B cell (primary cell): Measurements from ENCODE around the gene FST. TPM values are rescaled to one million over a fixed set of nuclear protein-coding genes. Genes with fewer than 3 reads are reported as not detected.

Source experiments
- ATAC-seq: fragments of 200-7000 bp; cut with Tn5 transposase; one replicate; pipeline ENCODE4 v1.10.0; 2021; ENCODE audit warnings: low read depth, mild to moderate bottlenecking, moderate number of reproducible peaks, moderate library complexity
- CTCF ChIA-PET: fragments of 350-600 bp; sonication (Branson Sonifier 250); formaldehyde crosslinking; loops from one replicate; lab custom pipeline; 2021; ENCODE audit warnings: antibody characterized with exemption, inconsistent platforms; lab: Charles Lee
- POLR2A ChIA-PET: fragments of 350-600 bp; sonication (Branson Sonifier 250); formaldehyde crosslinking; loops from one replicate; lab custom pipeline; 2021; ENCODE audit warnings: antibody characterized with exemption; lab: Charles Lee
- DNase-seq: peaks from one replicate; pipeline ENCODE4 v3.0.0; 2013
- H2AFZ ChIP-seq: 2 replicates; pipeline ENCODE4 v1.6.1; 2012; ENCODE audit warnings: mild to moderate bottlenecking, low read depth, low read length; ENCODE audit not compliant: insufficient read depth, poor library complexity, severe bottlenecking
- H3K27ac ChIP-seq, 2 donors: 1 replicate in 1 of 2; 2 replicates in 1 of 2; pipeline ENCODE4 v1.5.1; 2012 to 2013; ENCODE audit warnings: low read length in 2 of 2, mild to moderate bottlenecking in 2 of 2, moderate library complexity in 1 of 2
- H3K27me3 ChIP-seq, 4 experiments: fragments of 200-600 bp in 1 of 4; sonication (generic) in 1 of 4; replicated peaks in 1 of 4; 1 replicate in 2 of 4; 2 replicates in 2 of 4; pipeline versions ENCODE4 v1.6.1 to v1.7.0; 2013 to 2016; ENCODE audit warnings: low read length in 3 of 4, mild to moderate bottlenecking in 2 of 4, mixed read lengths in 1 of 4, moderate library complexity in 1 of 4; ENCODE audit not compliant: insufficient read depth in 4 of 4, control insufficient read depth in 3 of 4; ENCODE audit errors: control extremely low read depth in 1 of 4
- H3K36me3 ChIP-seq, 2 experiments: replicated peaks in 1 of 2; 1 replicate in 1 of 2; 2 replicates in 1 of 2; pipeline versions ENCODE4 v1.6.1 to v1.7.1; 2013; ENCODE audit warnings: low read length in 1 of 2; ENCODE audit not compliant: insufficient read depth in 2 of 2, control insufficient read depth in 1 of 2; ENCODE audit errors: control extremely low read depth in 1 of 2, extremely low read depth in 1 of 2
- H3K4me1 ChIP-seq, 2 donors: fragments of 200-600 bp in 1 of 2; sonication (generic) in 1 of 2; 1 replicate in 1 of 2; 2 replicates in 1 of 2; pipeline versions ENCODE4 v1.5.1 to v1.6.1; 2013 to 2017; ENCODE audit warnings: low read length in 2 of 2; ENCODE audit not compliant: control insufficient read depth in 2 of 2, insufficient read depth in 2 of 2
- H3K4me2 ChIP-seq: replicated peaks from 2 replicates; pipeline ENCODE3; 2012; ENCODE audit warnings: mild to moderate bottlenecking, low read depth, low read length; ENCODE audit not compliant: poor library complexity, severe bottlenecking
- H3K4me3 ChIP-seq, 5 experiments: fragments of 200-600 bp in 1 of 5; sonication (generic) in 1 of 5; 1 replicate in 3 of 5; 2 replicates in 2 of 5; pipeline versions ENCODE4 v1.5.1 to v1.7.0; 2011 to 2016; ENCODE audit warnings: low read length in 4 of 5, mild to moderate bottlenecking in 4 of 5, low read depth in 2 of 5, control low read depth in 1 of 5, moderate library complexity in 1 of 5; ENCODE audit not compliant: insufficient read depth in 1 of 5; ENCODE audit errors: control extremely low read depth in 1 of 5, extremely low read depth in 1 of 5
- H3K79me2 ChIP-seq: fragments of 200-600 bp; sonication (generic); one replicate; pipeline ENCODE4 v1.6.0; 2016; ENCODE audit warnings: low read length; ENCODE audit not compliant: control insufficient read depth, insufficient read depth
- H3K9ac ChIP-seq: fragments of 200-600 bp; sonication (generic); 2 replicates; pipeline ENCODE4 v1.6.1; 2017; ENCODE audit warnings: mild to moderate bottlenecking, low read length, moderate library complexity
- H3K9me3 ChIP-seq, 3 donors: one replicate each; pipeline versions ENCODE4 v1.6.1 to v1.7.1; 2013; ENCODE audit warnings: low read length in 2 of 3; ENCODE audit not compliant: control insufficient read depth in 2 of 3, insufficient read depth in 1 of 3; ENCODE audit errors: control extremely low read depth in 1 of 3
- H4K20me1 ChIP-seq: 2 replicates; pipeline ENCODE4 v1.6.0; 2012; ENCODE audit warnings: mild to moderate bottlenecking, low read length; ENCODE audit not compliant: insufficient read depth, control insufficient read depth, poor library complexity, severe bottlenecking
- H3K27ac Mint-ChIP-seq: one replicate; pipeline ENCODE4 v1.8.0; 2021; ENCODE audit warnings: mixed read lengths
- H3K27me3 Mint-ChIP-seq: one replicate; pipeline ENCODE4 v1.8.0; 2021; ENCODE audit warnings: mixed read lengths
- H3K4me1 Mint-ChIP-seq: one replicate; pipeline ENCODE4 v1.8.0; 2021; ENCODE audit warnings: mixed read lengths
- H3K4me3 Mint-ChIP-seq: one replicate; pipeline ENCODE4 v1.8.0; 2021; ENCODE audit warnings: mixed read lengths
- H3K9me3 Mint-ChIP-seq: one replicate; pipeline ENCODE4 v1.8.0; 2022; ENCODE audit warnings: mixed read lengths; ENCODE audit not compliant: insufficient read depth
- CTCF ChIP-seq: fragments of 200-600 bp; IDR thresholded peaks from one replicate; pipeline ENCODE4 v1.8.0; 2022; ENCODE audit warnings: antibody characterized with exemption, mild to moderate bottlenecking
- EZH2 ChIP-seq: IDR thresholded peaks from 2 replicates; pipeline ENCODE4 v1.6.1; 2012; ENCODE audit warnings: borderline replicate concordance, low read depth, mild to moderate bottlenecking, moderate library complexity, low read length; ENCODE audit not compliant: insufficient read depth, poor library complexity, severe bottlenecking
- WGBS: methylation state at CpG from one replicate; pipeline ENCODE4 v1.1.5; 2013; ENCODE audit warnings: missing lambda C conversion rate; ENCODE audit not compliant: insufficient coverage; 5-methylcytosine and 5-hydroxymethylcytosine counted together
- intact Hi-C: fragments of 100-400 bp; cut with micrococcal nuclease; formaldehyde crosslinking; loops from one replicate; pipeline ENCODE4 v1.10.0; 2022
- polyA plus RNA-seq: library from polyadenylated mRNA; depleted of rRNA; stranded (reverse); fragments of >200 nt; gene quantifications from 2 replicates; pipeline ENCODE4 v1.2.3, GENCODE V29; 2012
- total RNA-seq, 2 donors: library from RNA; stranded (reverse); fragments of 120-200 nt in 1 of 2; gene quantifications; 1 replicate in 1 of 2; 2 replicates in 1 of 2; pipeline versions ENCODE4 v1.2.3 to v1.2.4, GENCODE V29; 2013 to 2022

The FST gene
- total and polyA plus RNA-seq, 2 donors (not counting 1 experiment from before 2014, with no cell fraction given) = not detected

GRCh38 chr5:53438486-53439472, 41.6 kb upstream of the FST start:
- CTCF ChIA-PET = no interaction called here
- Histone ChIP-seq H3K4me2 (no peak overlapping the region), H3K27me3 (no peaks in the 10 kb centered on the region), H3K27ac (no peak overlapping the region), H3K4me1 (no peaks in the 10 kb centered on the region), H2AFZ (no peak overlapping the region), H3K36me3 (no peaks in the 10 kb centered on the region), H3K79me2 (no peaks in the 10 kb centered on the region), H4K20me1 (no peaks in the 10 kb centered on the region), H3K9ac (no peak overlapping the region), H3K9me3 (no peaks in the 10 kb centered on the region), H3K4me3 (no peak overlapping the region)
- no peak overlapping the region for H3K4me3 Mint-ChIP-seq
- peaks cover 11% of the 10 kb centered on the region for H3K27me3 Mint-ChIP-seq
- DNase-seq (no peak), ATAC-seq (no peak)
- POLR2A ChIA-PET = no interaction called here
- intact Hi-C loops = no loop called here
- 75% methylated on average over 2 of the region's 6 CpGs for WGBS
- no peaks in the 10 kb centered on the region for H3K4me1 Mint-ChIP-seq
- no peaks in the 10 kb centered on the region for H3K9me3 Mint-ChIP-seq
- no peak overlapping the region for H3K27ac Mint-ChIP-seq
- TF ChIP-seq EZH2 (no peak), CTCF (no peak)

- H3K36me3 ChIP-seq = no peaks in the 10 kb centered on the region
- TF ChIP-seq EZH2 (no peak), CTCF (no peak)
- intact Hi-C loops = no loop called here
These were observed 37.5 kb upstream of the FST start for GRCh38 chr5:53442961-53443360.

More at GRCh38 chr5:53442961-53443360, 37.5 kb upstream of the FST start:
- no peak for DNase-seq
- no peaks in the 10 kb centered on the region for H3K79me2 ChIP-seq
- H3K4me2 ChIP-seq = no peak overlapping the region
- Mint-ChIP-seq H3K9me3 (no peaks in the 10 kb centered on the region), H3K27ac (no peak overlapping the region), H3K4me1 (no peaks in the 10 kb centered on the region), H3K27me3 (peaks cover 11% of the 10 kb centered on the region), H3K4me3 (no peak overlapping the region)
- no peaks in the 10 kb centered on the region for H3K27me3 ChIP-seq
- H4K20me1 ChIP-seq = no peaks in the 10 kb centered on the region
- CTCF ChIA-PET = no interaction called here
- no peak overlapping the region for H3K27ac ChIP-seq
- 100% methylated on average over 1 of the region's 1 CpG for WGBS
- no peak overlapping the region for H2AFZ ChIP-seq
- H3K4me1 ChIP-seq = no peaks in the 10 kb centered on the region
- H3K9me3 ChIP-seq = no peaks in the 10 kb centered on the region
- no peak overlapping the region for H3K9ac ChIP-seq
- no peak overlapping the region for H3K4me3 ChIP-seq
- ATAC-seq = no peak
- POLR2A ChIA-PET = no interaction called here
